Vagina (tissue), 2 donors: ENCODE measurements around the gene TMTC3.

Experiments used
- CTCF ChIP-seq, 3 experiments: fragments of 450-650 bp in 2 of 3; fragments of 200-600 bp in 1 of 3; sonication (generic) in 1 of 3; IDR thresholded peaks; one replicate each; pipeline ENCODE4 v1.5.1; 2017 to 2019; ENCODE audit warnings: antibody characterized with exemption in 3 of 3, mild to moderate bottlenecking in 2 of 3, moderate library complexity in 2 of 3
- POLR2A ChIP-seq, 2 donors: fragments of 450-650 bp; IDR thresholded peaks; one replicate each; pipeline ENCODE4 v1.6.1; 2017; ENCODE audit warnings: antibody characterized with exemption in 2 of 2, mild to moderate bottlenecking in 2 of 2, moderate library complexity in 2 of 2

- no peak for TF ChIP-seq CTCF (IDR thresholded peaks at IDR 0.05)
- no peak for TF ChIP-seq POLR2A (IDR thresholded peaks at IDR 0.05)
These were observed 95.8 kb downstream of the TMTC3 start for GRCh38 chr12:88237954-88238353.
